K562 treated with DMSO at 1 percent for 48 hours (cell line): ENCODE data around the gene SSBP4. TPM values are rescaled to one million over a fixed set of nuclear protein-coding genes. Genes with fewer than 3 reads are reported as not detected.

ENCODE experiments used
- total RNA-seq: library from RNA; unstranded; fragments of 300-600 nt; gene quantifications from 2 replicates; pipeline ENCODE4 v1.2.3, GENCODE V29; 2022; ENCODE audit warnings: low replicate concordance; ENCODE audit errors: extremely low read depth

Gene SSBP4
- not detected in 2 replicates for total RNA-seq

DNA sequence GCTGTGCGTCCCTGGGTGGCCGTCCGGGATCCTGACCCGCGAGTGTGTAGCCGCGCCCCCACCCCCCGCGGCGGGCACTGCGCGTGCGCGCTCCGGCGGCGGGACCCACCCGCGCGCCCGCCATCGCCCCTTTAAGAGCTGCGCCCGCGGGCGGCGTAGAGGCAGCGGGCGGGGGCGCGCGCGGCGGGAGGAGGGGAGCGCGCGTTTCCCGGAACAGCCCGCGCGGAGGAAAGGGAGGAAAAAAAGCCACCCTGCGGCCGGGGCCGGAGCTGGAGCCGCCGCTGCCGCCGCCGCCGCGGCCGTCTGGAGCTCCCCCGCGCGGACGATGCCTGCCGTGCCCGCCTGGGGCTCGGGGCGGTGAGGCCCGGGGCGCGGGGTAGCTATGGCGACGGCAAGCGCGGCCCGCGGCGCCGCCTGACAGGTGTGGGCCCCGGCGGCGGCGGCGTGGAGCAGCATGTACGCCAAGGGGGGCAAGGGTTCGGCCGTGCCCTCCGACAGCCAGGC, at the start of gene SSBP4:
Gene SSBP4, plus strand, starts transcription at position 204 of the 504 bp plus-strand sequence. Its CDS starts 251 bp downstream, at position 455.

DNA sequence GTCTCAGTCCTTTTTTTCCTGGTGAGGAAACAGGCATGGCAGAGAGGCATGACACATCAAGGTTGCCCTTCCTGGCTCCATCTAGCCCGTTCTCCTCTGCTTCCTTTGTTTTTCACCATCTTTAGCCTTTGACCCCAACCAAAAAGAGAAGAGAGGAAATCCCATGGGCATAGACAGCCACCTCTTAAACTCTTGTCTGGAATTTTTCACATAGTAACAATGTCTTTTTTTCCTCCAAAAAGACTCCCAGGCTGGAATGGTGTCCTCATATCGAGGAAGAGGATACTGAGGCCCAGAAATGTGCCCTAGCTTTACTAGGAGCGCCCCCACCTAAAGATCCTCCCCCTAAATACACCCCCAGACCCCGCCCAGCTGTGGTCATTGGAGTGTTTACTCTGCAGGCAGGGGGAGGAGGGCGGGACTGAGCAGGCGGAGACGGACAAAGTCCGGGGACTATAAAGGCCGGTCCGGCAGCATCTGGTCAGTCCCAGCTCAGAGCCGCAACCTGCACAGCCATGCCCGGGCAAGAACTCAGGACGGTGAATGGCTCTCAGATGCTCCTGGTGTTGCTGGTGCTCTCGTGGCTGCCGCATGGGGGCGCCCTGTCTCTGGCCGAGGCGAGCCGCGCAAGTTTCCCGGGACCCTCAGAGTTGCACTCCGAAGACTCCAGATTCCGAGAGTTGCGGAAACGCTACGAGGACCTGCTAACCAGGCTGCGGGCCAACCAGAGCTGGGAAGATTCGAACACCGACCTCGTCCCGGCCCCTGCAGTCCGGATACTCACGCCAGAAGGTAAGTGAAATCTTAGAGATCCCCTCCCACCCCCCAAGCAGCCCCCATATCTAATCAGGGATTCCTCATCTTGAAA, 33.3 kb upstream of the SSBP4 start, which contains the start of gene GDF15:
Gene GDF15, plus strand, starts transcription at position 484 of the 868 bp plus-strand sequence. Its CDS starts 32 bp downstream, at position 516.

GRCh38 chr19:18397242-18398202, 21.7 kb upstream of the SSBP4 start, which contains the start of gene LRRC25:
TSS of gene LRRC25 (minus strand) at chr19:18397622. CDS start at chr19:18396963, 659 bp downstream.

GRCh38 chr19:18437491-18438330, 18.5 kb downstream of the SSBP4 start, which contains the start of gene ISYNA1:
TSS of gene ISYNA1 (minus strand) at chr19:18438133. CDS start at chr19:18437979, 154 bp downstream.

Other genes with a start within 250 kb of the SSBP4 start
- gene IFI30, start 245.6 kb upstream of the SSBP4 start, total RNA-seq: not detected in 2 replicates
- not detected in 2 replicates for gene MPV17L2, start 226.2 kb upstream of the SSBP4 start, total RNA-seq
- not detected in 2 replicates for gene RAB3A, start 215.4 kb upstream of the SSBP4 start, total RNA-seq
- not detected in 2 replicates for gene PDE4C, start 193.0 kb upstream of the SSBP4 start, total RNA-seq
- gene IQCN, start 144.9 kb upstream of the SSBP4 start, total RNA-seq: not detected in 2 replicates
- 437 TPM in 1 of 2 replicates, not detected in the other for gene JUND, start 137.8 kb upstream of the SSBP4 start, total RNA-seq
- not detected in 2 replicates for gene LSM4, start 96.3 kb upstream of the SSBP4 start, total RNA-seq
- gene PGPEP1, start 78.8 kb upstream of the SSBP4 start, total RNA-seq: not detected in 2 replicates
- gene GDF15, start 33.2 kb upstream of the SSBP4 start, total RNA-seq: 390 TPM in 1 of 2 replicates, not detected in the other
- gene LRRC25, start 21.8 kb upstream of the SSBP4 start, total RNA-seq: not detected in 2 replicates
- gene ISYNA1, start 18.7 kb downstream of the SSBP4 start, total RNA-seq: 948 TPM in 1 of 2 replicates, not detected in the other
- gene ELL, start 102.7 kb downstream of the SSBP4 start, total RNA-seq: not detected in 2 replicates
- 467 TPM in 1 of 2 replicates, not detected in the other for gene FKBP8, start 124.2 kb downstream of the SSBP4 start, total RNA-seq
- gene KXD1, start 138.5 kb downstream of the SSBP4 start, total RNA-seq: not detected in 2 replicates
- 452 TPM in 1 of 2 replicates, not detected in the other for gene UBA52, start 152.5 kb downstream of the SSBP4 start, total RNA-seq
- not detected in 2 replicates for gene REX1BD, start 169.4 kb downstream of the SSBP4 start, total RNA-seq
- gene CRLF1, start 187.4 kb downstream of the SSBP4 start, total RNA-seq: not detected in 2 replicates
- not detected in 2 replicates for gene TMEM59L, start 193.5 kb downstream of the SSBP4 start, total RNA-seq
- not detected in 2 replicates for gene KLHL26, start 217.6 kb downstream of the SSBP4 start, total RNA-seq